Neuronal stem cell (in vitro differentiated cells): ENCODE data around the gene CYLD.

ENCODE experiments used
- DNase-seq: peaks from one replicate; pipeline ENCODE4 v3.0.0-alpha.2; 2013; ENCODE audit warnings: low spot score
- H2AFZ ChIP-seq: one replicate; pipeline ENCODE4 v1.6.1; 2013; ENCODE audit warnings: mild to moderate bottlenecking, low read length, inconsistent platforms
- H2AK5ac ChIP-seq: 2 replicates; pipeline ENCODE4 v1.6.1; 2013; ENCODE audit warnings: low read depth, mild to moderate bottlenecking, inconsistent platforms, low read length, moderate library complexity, mixed read lengths
- H2BK120ac ChIP-seq: 2 replicates; pipeline ENCODE4 v1.6.1; 2013; ENCODE audit warnings: low read depth, mild to moderate bottlenecking, inconsistent platforms, low read length, moderate library complexity, mixed read lengths
- H2BK12ac ChIP-seq: one replicate; pipeline ENCODE4 v1.6.1; 2013; ENCODE audit warnings: low read length, inconsistent platforms
- H2BK15ac ChIP-seq: 2 replicates; pipeline ENCODE4 v1.6.1; 2013; ENCODE audit warnings: mild to moderate bottlenecking, low read length, inconsistent platforms, mixed read lengths
- H2BK5ac ChIP-seq: one replicate; pipeline ENCODE4 v1.6.1; 2013; ENCODE audit warnings: inconsistent platforms, mild to moderate bottlenecking, low read length, moderate library complexity
- H3K14ac ChIP-seq: one replicate; pipeline ENCODE4 v1.6.1; 2013; ENCODE audit warnings: low read length, inconsistent platforms
- H3K18ac ChIP-seq: 2 replicates; pipeline ENCODE4 v1.6.1; 2013; ENCODE audit warnings: low read length, inconsistent platforms
- H3K23ac ChIP-seq: 2 replicates; pipeline ENCODE4 v1.6.1; 2013; ENCODE audit warnings: low read depth, mild to moderate bottlenecking, mixed read lengths, low read length, inconsistent platforms; ENCODE audit not compliant: poor library complexity
- H3K27ac ChIP-seq: replicated peaks from 3 replicates; pipeline ENCODE4 v1.5.1; 2013; ENCODE audit warnings: low read length, inconsistent platforms
- H3K27me3 ChIP-seq, 3 experiments: 2 replicates each; pipeline ENCODE4 v1.6.1; 2013; ENCODE audit warnings: low read length in 3 of 3, mild to moderate bottlenecking in 2 of 3, inconsistent platforms in 1 of 3, low read depth in 1 of 3, mixed read lengths in 1 of 3, moderate library complexity in 1 of 3; ENCODE audit not compliant: control insufficient read depth in 3 of 3, insufficient read depth in 3 of 3
- H3K36me3 ChIP-seq, 2 donors: replicated peaks in 1 of 2; 2 replicates each; pipeline ENCODE4 v1.6.1; 2013; ENCODE audit warnings: low read length in 2 of 2; ENCODE audit not compliant: control insufficient read depth in 2 of 2, insufficient read depth in 2 of 2
- H3K4ac ChIP-seq: 2 replicates; pipeline ENCODE4 v1.6.1; 2013; ENCODE audit warnings: inconsistent platforms, mild to moderate bottlenecking, low read length, moderate library complexity
- H3K4me1 ChIP-seq, 2 donors: 1 replicate in 1 of 2; 2 replicates in 1 of 2; pipeline ENCODE4 v1.6.1; 2013; ENCODE audit warnings: low read length in 2 of 2, low read depth in 1 of 2; ENCODE audit not compliant: control insufficient read depth in 2 of 2, insufficient read depth in 1 of 2
- H3K4me2 ChIP-seq: one replicate; pipeline ENCODE4 v1.6.1; 2013; ENCODE audit warnings: mild to moderate bottlenecking, low read length, inconsistent platforms; ENCODE audit not compliant: insufficient read depth, poor library complexity, severe bottlenecking
- H3K4me3 ChIP-seq, 2 donors: 2 replicates each; pipeline ENCODE4 v1.5.1; 2013; ENCODE audit warnings: low read length in 2 of 2, mild to moderate bottlenecking in 2 of 2, inconsistent platforms in 1 of 2, moderate library complexity in 1 of 2
- H3K79me1 ChIP-seq: one replicate; pipeline ENCODE4 v1.6.1; 2013; ENCODE audit warnings: low read depth, mild to moderate bottlenecking, inconsistent platforms, low read length, moderate library complexity
- H3K9ac ChIP-seq: one replicate; pipeline ENCODE4 v1.6.1; 2013; ENCODE audit warnings: mild to moderate bottlenecking, low read depth, low read length, inconsistent platforms; ENCODE audit not compliant: poor library complexity
- H3K9me3 ChIP-seq, 2 donors: replicated peaks in 1 of 2; 2 replicates each; pipeline versions ENCODE3 to v1.6.1; 2013; ENCODE audit warnings: low read length in 2 of 2, mild to moderate bottlenecking in 2 of 2, inconsistent platforms in 1 of 2, low read depth in 1 of 2, mixed read lengths in 1 of 2, moderate library complexity in 1 of 2; ENCODE audit not compliant: control insufficient read depth in 2 of 2, insufficient read depth in 1 of 2
- H4K8ac ChIP-seq: one replicate; pipeline ENCODE4 v1.6.1; 2013; ENCODE audit warnings: low read depth, mild to moderate bottlenecking, inconsistent platforms, low read length, moderate library complexity
- H4K91ac ChIP-seq: one replicate; pipeline ENCODE4 v1.6.1; 2013; ENCODE audit warnings: low read length, low read depth, mild to moderate bottlenecking, inconsistent platforms; ENCODE audit not compliant: poor library complexity
- WGBS, 2 donors: extraction: QIAGEN DNeasy Blood & Tissue Kit; methylation state at CpG; one replicate each; pipeline ENCODE4 v1.1.7; 2013; ENCODE audit warnings: missing lambda C conversion rate in 2 of 2, mixed read lengths in 1 of 2; ENCODE audit not compliant: insufficient read length in 2 of 2, insufficient replicate concordance in 1 of 2; ENCODE audit errors: extremely low coverage in 2 of 2; 5-methylcytosine and 5-hydroxymethylcytosine counted together

The CYLD gene

GRCh38 chr16:50694206-50694605, 47.7 kb upstream of the CYLD start:
- Histone ChIP-seq H3K9ac (no peak overlapping the region), H2AK5ac (no peak overlapping the region), H3K4me3 (no peak overlapping the region), H2BK12ac (no peak overlapping the region), H4K91ac (no peak overlapping the region), H2AFZ (no peak overlapping the region), H3K23ac (no peak overlapping the region), H2BK5ac (no peak overlapping the region), H3K4me2 (no peak overlapping the region), H3K27me3 (peaks cover 2 to 64% (median 21%) of the 10 kb centered on the region in 3 experiments), H3K4me1 (peaks cover 0 to 11% of the 10 kb centered on the region in 2 donors), H3K9me3 (peaks cover 0 to 1% of the 10 kb centered on the region in 2 donors), H3K4ac (no peak overlapping the region), H3K18ac (no peak overlapping the region), H4K8ac (no peak overlapping the region), H2BK15ac (no peak overlapping the region), H2BK120ac (no peak overlapping the region), H3K14ac (no peak overlapping the region), H3K79me1 (no peaks in the 10 kb centered on the region), H3K27ac (no peak overlapping the region), H3K36me3 (no peaks in the 10 kb centered on the region)
- no CpG with 5 or more reads among the region's 2 CpGs for WGBS, 2 donors
- DNase-seq: no peak

DNA sequence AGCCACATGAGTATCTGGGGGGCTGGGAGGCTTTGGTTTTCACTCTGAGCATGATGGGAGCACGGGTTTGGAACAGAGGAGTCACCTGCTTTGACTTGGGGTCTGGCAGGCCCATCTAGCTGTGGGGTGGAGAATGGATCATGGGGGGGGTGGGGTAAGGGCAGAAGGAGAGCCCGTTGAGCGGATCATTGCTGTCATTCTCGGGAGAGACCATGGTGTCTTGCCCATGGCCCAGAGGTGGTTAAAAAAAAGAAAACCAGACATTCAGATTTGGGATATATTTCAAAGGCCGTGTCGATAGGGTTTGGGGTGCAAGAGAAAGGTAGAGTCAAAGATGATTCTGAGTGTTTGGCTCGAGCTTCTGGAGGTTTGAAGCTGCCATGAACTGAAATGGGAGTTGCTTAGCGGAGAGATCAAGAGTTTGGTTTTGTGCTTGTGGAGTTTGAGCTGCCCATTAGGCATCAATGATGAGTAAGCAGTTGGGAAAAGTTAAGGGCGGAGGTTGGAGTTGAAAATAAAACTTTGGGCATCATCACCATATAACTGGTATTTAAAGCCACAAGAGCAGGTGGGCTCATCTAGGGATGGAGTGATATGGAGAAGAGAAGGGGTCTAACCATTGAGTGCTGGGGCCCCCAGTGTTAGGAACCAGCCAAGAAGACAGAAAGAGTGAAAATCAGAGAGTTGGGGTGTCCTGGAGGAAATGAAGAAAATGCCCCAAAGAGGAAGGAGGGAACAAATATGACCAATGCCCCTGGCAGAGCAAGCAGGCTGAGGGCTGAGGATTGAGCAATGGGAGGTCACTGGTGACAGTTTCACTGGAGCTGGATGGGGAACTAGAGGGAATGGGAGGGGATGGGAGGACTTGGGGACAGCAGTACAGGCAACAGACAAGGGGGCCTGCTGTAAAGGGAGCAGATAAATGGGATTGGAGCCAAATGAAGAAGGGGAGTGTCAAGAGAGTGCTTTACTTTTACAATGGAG, 46.6 kb upstream of the CYLD start:
- H3K14ac ChIP-seq: no peak overlapping the region
- no peaks in the 10 kb centered on the region for H3K79me1 ChIP-seq
- no peak overlapping the region for H2BK15ac ChIP-seq
- H3K18ac ChIP-seq: peak overlapping the region; percentile 21
- H3K9ac ChIP-seq: no peak overlapping the region
- peak overlapping the region; percentile 54 for H2AK5ac ChIP-seq
- no peak overlapping the region for H3K27ac ChIP-seq
- H4K8ac ChIP-seq: no peak overlapping the region
- no peak overlapping the region for H4K91ac ChIP-seq
- peaks cover 0 to 1% of the 10 kb centered on the region in 2 donors for H3K9me3 ChIP-seq
- no peak overlapping the region for H2BK5ac ChIP-seq
- DNase-seq: no peak
- H2AFZ ChIP-seq: no peak overlapping the region
- H3K4me3 ChIP-seq: no peak overlapping the region
- peaks cover 2 to 60% (median 21%) of the 10 kb centered on the region in 3 experiments for H3K27me3 ChIP-seq
- H3K4me1 ChIP-seq: peaks cover 0 to 11% of the 10 kb centered on the region in 2 donors
- H3K4me2 ChIP-seq: no peak overlapping the region
- no peak overlapping the region for H2BK12ac ChIP-seq
- no CpG with 5 or more reads among the region's 9 CpGs for WGBS, 2 donors
- H3K4ac ChIP-seq: no peak overlapping the region
- no peak overlapping the region for H2BK120ac ChIP-seq
- no peak overlapping the region for H3K23ac ChIP-seq
- no peaks in the 10 kb centered on the region for H3K36me3 ChIP-seq

GRCh38 chr16:50696126-50696525, 45.8 kb upstream of the CYLD start:
- no peak for DNase-seq
- no peak overlapping the region for H3K9ac ChIP-seq
- no CpG with 5 or more reads among the region's 5 CpGs for WGBS, 2 donors

More at GRCh38 chr16:50696126-50696525, 45.8 kb upstream of the CYLD start:
- no peaks in the 10 kb centered on the region for H3K79me1 ChIP-seq
- peaks cover 2 to 52% (median 21%) of the 10 kb centered on the region in 3 experiments for H3K27me3 ChIP-seq
- no peak overlapping the region for H2BK12ac ChIP-seq
- H3K4me2 ChIP-seq: no peak overlapping the region
- H4K8ac ChIP-seq: no peak overlapping the region
- H3K27ac ChIP-seq: no peak overlapping the region
- no peak overlapping the region for H2BK120ac ChIP-seq
- no peak overlapping the region for H2AK5ac ChIP-seq
- peaks cover 0 to 11% of the 10 kb centered on the region in 2 donors for H3K4me1 ChIP-seq
- no peak overlapping the region for H2BK15ac ChIP-seq
- no peaks in the 10 kb centered on the region for H3K36me3 ChIP-seq
- H3K14ac ChIP-seq: no peak overlapping the region
- no peak overlapping the region for H2BK5ac ChIP-seq
- no peak overlapping the region for H4K91ac ChIP-seq
- no peak overlapping the region for H3K4me3 ChIP-seq
- no peak overlapping the region for H3K18ac ChIP-seq
- peaks cover 0 to 1% of the 10 kb centered on the region in 2 donors for H3K9me3 ChIP-seq
- H3K23ac ChIP-seq: no peak overlapping the region
- H2AFZ ChIP-seq: no peak overlapping the region
- no peak overlapping the region for H3K4ac ChIP-seq
